ENCODE results near the gene ORC1. TPM values are rescaled to one million over a fixed set of nuclear protein-coding genes. Genes with fewer than 3 reads are reported as not detected.

Gene ORC1
- total and polyA plus RNA-seq, 2 of the 8 experiments (the other 6 are each of a cell fraction or from before 2014, with no cell fraction given): 36.9 to 49.0 TPM

DNA sequence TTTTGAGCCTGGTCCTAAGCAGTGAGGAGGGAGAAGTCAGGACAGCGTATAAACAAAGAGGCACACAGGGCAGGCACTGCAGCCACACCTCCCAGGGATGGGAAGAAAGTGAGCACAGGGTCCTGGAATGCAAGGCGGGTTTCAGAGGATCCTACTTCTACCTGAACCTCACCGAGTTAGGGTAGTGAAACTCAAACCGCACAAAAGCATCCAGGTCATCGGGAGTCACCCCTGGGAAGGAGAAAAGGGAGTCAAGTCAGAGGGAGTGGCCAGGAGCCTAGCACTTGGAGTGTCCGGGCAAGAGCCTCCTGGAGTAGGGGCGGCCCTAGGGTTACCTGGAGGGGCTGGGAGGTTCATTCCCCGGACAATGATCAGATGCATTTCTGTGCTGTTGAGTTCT is 48.8 kb downstream of the ORC1 start:
- Histone ChIP-seq H3K23me2 (ENCODE audit: low read depth, low read length) (no peaks in the 10 kb centered on the region), H2BK15ac (ENCODE audit: low read length) (no peak overlapping the region), H3K9ac (replicated peaks in 1 of 4; ENCODE audit: extremely low read depth in 1 of 4, low read depth in 3 of 4, low read length in 3 of 4) (no peak overlapping the region), H4K91ac (replicated peaks; ENCODE audit: insufficient read length, low read length) (no peak overlapping the region), H3K18ac (ENCODE audit: extremely low read depth, low read length) (no peak overlapping the region), H3K23ac (ENCODE audit: insufficient read length) (no peak overlapping the region), H3K14ac (ENCODE audit: insufficient read length) (no peak overlapping the region), H4K5ac (ENCODE audit: insufficient read length, low read depth, low read length) (no peak overlapping the region), H3K4me1 (replicated peaks in 1 of 4; ENCODE audit: control insufficient read depth in 3 of 4, insufficient read depth in 4 of 4, low read length in 3 of 4) (peaks cover 1 to 12% (median 4%) of the 10 kb centered on the region in 4 experiments; a peak in 5 of 7 replicates), H3K79me1 (ENCODE audit: low read depth, low read length) (no peaks in the 10 kb centered on the region), H2BK120ac (replicated peaks; ENCODE audit: low read depth, low read length) (no peak overlapping the region), H3K4me2 (ENCODE audit: insufficient read depth in 1 of 2, low read depth in 2 of 2, low read length in 2 of 2) (no peak overlapping the region), H4K20me1 (replicated peaks in 1 of 2; ENCODE audit: control insufficient read depth in 1 of 2, insufficient read depth in 2 of 2, low read length in 2 of 2) (peaks cover 3% of the 10 kb centered on the region in 2 experiments), H3K27me3 (replicated peaks in 1 of 4; ENCODE audit: control insufficient read depth in 3 of 4, extremely low read depth in 1 of 4, insufficient read depth in 3 of 4, low read length in 3 of 4) (no peaks in the 10 kb centered on the region), H2AFZ (ENCODE audit: low read length) (no peak overlapping the region), H2AK5ac (ENCODE audit: low read depth, low read length) (no peak overlapping the region), H3K27ac (ENCODE audit: low read depth, low read length) (no peak overlapping the region), H3K9me3 (ENCODE audit: insufficient read depth in 2 of 2, low read depth in 1 of 2, low read length in 1 of 2) (no peaks in the 10 kb centered on the region), H3K4ac (replicated peaks; ENCODE audit: insufficient read length, low read depth, low read length) (no peak overlapping the region), H3K4me3 (ENCODE audit: extremely low read depth in 1 of 4, insufficient read depth in 2 of 4, low read depth in 3 of 4, low read length in 4 of 4) (no peak overlapping the region), H3K36me3 (ENCODE audit: control insufficient read depth in 2 of 4, insufficient read depth in 4 of 4, low read length in 3 of 4) (peaks cover 26 to 82% (median 66%) of the 10 kb centered on the region in 4 experiments; a peak in 7 of 8 replicates), H2BK20ac (ENCODE audit: low read length) (no peak overlapping the region), H4K8ac (ENCODE audit: extremely low read depth, insufficient read depth, low read length) (no peak overlapping the region), H3K56ac (replicated peaks; ENCODE audit: insufficient read length, low read depth, low read length) (no peak overlapping the region), H3K79me2 (ENCODE audit: control insufficient read depth in 1 of 2, insufficient read depth in 2 of 2, low read length in 2 of 2) (no peaks in the 10 kb centered on the region), H2BK5ac (ENCODE audit: low read depth, low read length) (no peak overlapping the region), H2BK12ac (ENCODE audit: low read depth, low read length) (no peak overlapping the region)
- DNase-seq (ENCODE audit: low read depth in 1 of 2, low spot score in 2 of 2): no peak
- ChIA-PET POLR2A (ENCODE audit: partially characterized antibody) (interaction anchor here (1.5 kb wide), 1 partner anchor 10 kb away, joined by 5 read pairs; no protein-coding TSS in a partner anchor), CTCF (ENCODE audit: partially characterized antibody) (interaction anchor here (0.6 kb wide), 1 partner anchor 13 kb away, joined by 3 read pairs; no protein-coding TSS in a partner anchor)
- 86% methylated on average over 8 of the region's 8 CpGs; no CpG with 5 or more reads in 1 of the 2 experiments for WGBS, 2 experiments (ENCODE audit: extremely low coverage in 1 of 2, insufficient coverage in 1 of 2, insufficient read length in 1 of 2, insufficient replicate concordance in 2 of 2, low coverage in 1 of 2, low lambda C conversion rate in 2 of 2, missing lambda C conversion rate in 1 of 2)
- FAIRE-seq: no peak
- peak in 1 of 2 experiments; percentile 32; a peak in 1 of 3 replicates for TF ChIP-seq POLR2A (IDR thresholded peaks at IDR 0.05; ENCODE audit: control extremely low read depth in 1 of 2, low read depth in 2 of 2, low read length in 2 of 2)
- TF ChIP-seq HDAC6 (IDR thresholded peaks at IDR 0.05; ENCODE audit: low read depth, low read length): no peak
